OCI-LY7 (cell line): Measurements from ENCODE around the gene ELOVL7. TPM values are rescaled to one million over a fixed set of nuclear protein-coding genes. Genes with fewer than 3 reads are reported as not detected.

Experiments used
- BruUV-seq: library from RNA; stranded (reverse); fragments of 400-500 nt; replicated peaks from 2 replicates; lab custom pipeline; 2021; lab: Mats Ljungman, UMichigan
- CTCF ChIA-PET: fragments of 300-600 bp; sonication (Branson Sonifier 250); formaldehyde crosslinking; loops from one replicate; lab custom pipeline; 2022; ENCODE audit warnings: antibody characterized with exemption; ENCODE audit not compliant: unreplicated experiment; lab: Charles Lee
- POLR2A ChIA-PET: fragments of 300-600 bp; sonication (Branson Sonifier 250); formaldehyde crosslinking; loops from one replicate; lab custom pipeline; 2022; ENCODE audit warnings: antibody characterized with exemption; lab: Charles Lee
- DNase-seq: peaks from one replicate; pipeline ENCODE4 v3.0.0-alpha.2; 2015; ENCODE audit warnings: low spot score
- H2AFZ ChIP-seq: fragments of 200-600 bp; sonication (generic), shearing (Covaris generic); 2 replicates; pipeline ENCODE4 v1.6.1; 2014; ENCODE audit warnings: mild to moderate bottlenecking, antibody characterized with exemption, low read length, moderate library complexity
- H3K27ac ChIP-seq: fragments of 200-600 bp; sonication (generic); 2 replicates; pipeline ENCODE4 v1.5.1; 2014; ENCODE audit warnings: mixed run types, low read depth, mild to moderate bottlenecking, moderate library complexity, low read length, inconsistent platforms; ENCODE audit not compliant: poor library complexity, severe bottlenecking
- H3K36me3 ChIP-seq: fragments of 200-600 bp; sonication (generic); 2 replicates; pipeline ENCODE4 v1.6.1; 2014; ENCODE audit warnings: mild to moderate bottlenecking, antibody characterized with exemption, low read length, moderate library complexity, mixed read lengths; ENCODE audit not compliant: insufficient read depth
- H3K4me1 ChIP-seq: fragments of 200-600 bp; sonication (generic); 2 replicates; pipeline ENCODE4 v1.5.1; 2014; ENCODE audit warnings: mild to moderate bottlenecking, low read length; ENCODE audit not compliant: insufficient read depth, poor library complexity, severe bottlenecking
- H3K4me2 ChIP-seq: fragments of 200-600 bp; sonication (generic); 2 replicates; pipeline ENCODE4 v1.6.1; 2014; ENCODE audit warnings: mild to moderate bottlenecking, low read length
- H3K4me3 ChIP-seq: fragments of 200-600 bp; sonication (generic); 2 replicates; pipeline ENCODE4 v1.5.1; 2014; ENCODE audit warnings: mild to moderate bottlenecking, low read depth, low read length; ENCODE audit not compliant: poor library complexity, severe bottlenecking
- H3K79me2 ChIP-seq: fragments of 200-600 bp; sonication (generic); 2 replicates; pipeline ENCODE4 v1.6.1; 2016; ENCODE audit warnings: low read depth, mild to moderate bottlenecking, low read length, moderate library complexity, mixed read lengths; ENCODE audit not compliant: insufficient read depth
- H3K9me2 ChIP-seq: fragments of 200-600 bp; sonication (generic); 2 replicates; pipeline ENCODE4 v1.6.1; 2016; ENCODE audit warnings: mild to moderate bottlenecking, low read length, mixed read lengths; ENCODE audit not compliant: insufficient read depth
- H3K9me3 ChIP-seq: fragments of 200-600 bp; sonication (generic); 2 replicates; pipeline ENCODE4 v1.6.1; 2014; ENCODE audit warnings: mild to moderate bottlenecking, mixed run types, low read length, mixed read lengths
- H4K20me1 ChIP-seq: fragments of 200-600 bp; sonication (generic); 2 replicates; pipeline ENCODE4 v1.6.1; 2014; ENCODE audit warnings: mild to moderate bottlenecking, antibody characterized with exemption, low read length, moderate library complexity, mixed read lengths; ENCODE audit not compliant: insufficient read depth
- CTCF ChIP-seq: fragments of 200-600 bp; sonication (generic); conservative IDR thresholded peaks from 2 replicates; pipeline ENCODE4 v1.5.1; 2014; ENCODE audit warnings: mild to moderate bottlenecking, antibody characterized with exemption, low read length, moderate library complexity, mixed read lengths
- EZH2phosphoT487 ChIP-seq: fragments of 200-600 bp; sonication (generic); IDR thresholded peaks from 2 replicates; pipeline ENCODE4 v1.6.1; 2018; ENCODE audit warnings: low read depth, borderline replicate concordance, mild to moderate bottlenecking, mixed run types, antibody characterized with exemption, low read length, moderate library complexity, mixed read lengths
- intact Hi-C: fragments of 100-400 bp; cut with micrococcal nuclease; formaldehyde crosslinking; loops from one replicate; pipeline ENCODE4 v1.10.0; 2022; ENCODE audit not compliant: unreplicated experiment
- total RNA-seq, 2 experiments: library from RNA; depleted of rRNA in 1 of 2; stranded (reverse); fragments of >200 nt in 1 of 2; shearing (Covaris generic) in 1 of 2; gene quantifications; 2 replicates each; pipeline ENCODE4 v1.2.3, GENCODE V29; 2014 to 2022

Gene ELOVL7
- total RNA-seq, 2 experiments from 2014 or later = 0.03 TPM; not detected in 1

GRCh38 chr5:60803712-60804111 lies 40.4 kb downstream of the ELOVL7 start:
- no peak overlapping the region for H3K4me2 ChIP-seq
- H3K9me3 ChIP-seq = no peaks in the 10 kb centered on the region
- no peak for DNase-seq
- H3K79me2 ChIP-seq = no peaks in the 10 kb centered on the region
- H2AFZ ChIP-seq = no peak overlapping the region
- no peak overlapping the region for H3K4me3 ChIP-seq
- intact Hi-C loops = no loop called here
- ChIA-PET POLR2A (no interaction called here), CTCF (no interaction called here)
- H3K4me1 ChIP-seq = no peaks in the 10 kb centered on the region
- H3K9me2 ChIP-seq = no peaks in the 10 kb centered on the region
- BruUV-seq = no TSS peak
- TF ChIP-seq EZH2phosphoT487 = no peak
- TF ChIP-seq CTCF = no peak
- no peaks in the 10 kb centered on the region for H3K36me3 ChIP-seq
- H4K20me1 ChIP-seq = no peaks in the 10 kb centered on the region
- no peak overlapping the region for H3K27ac ChIP-seq

GRCh38 chr5:60802986-60803385 lies 41.1 kb downstream of the ELOVL7 start:
- H3K27ac ChIP-seq = no peak overlapping the region
- CTCF ChIA-PET = no interaction called here

GRCh38 chr5:60802226-60802625 lies 41.8 kb downstream of the ELOVL7 start:
- intact Hi-C loops = no loop called here
- POLR2A ChIA-PET = no interaction called here
- H3K27ac ChIP-seq = no peak overlapping the region

More at GRCh38 chr5:60802986-60803385, 41.1 kb downstream of the ELOVL7 start:
- intact Hi-C loops = no loop called here
- no peaks in the 10 kb centered on the region for H3K36me3 ChIP-seq
- no peak overlapping the region for H3K4me2 ChIP-seq
- no peak for DNase-seq
- H3K9me3 ChIP-seq = no peaks in the 10 kb centered on the region
- TF ChIP-seq CTCF = no peak
- no peak for TF ChIP-seq EZH2phosphoT487
- POLR2A ChIA-PET = no interaction called here
- H3K79me2 ChIP-seq = no peaks in the 10 kb centered on the region
- H2AFZ ChIP-seq = no peak overlapping the region
- no peaks in the 10 kb centered on the region for H3K9me2 ChIP-seq
- no TSS peak for BruUV-seq
- H4K20me1 ChIP-seq = no peaks in the 10 kb centered on the region
- H3K4me3 ChIP-seq = no peak overlapping the region
- no peaks in the 10 kb centered on the region for H3K4me1 ChIP-seq

More at GRCh38 chr5:60802226-60802625, 41.8 kb downstream of the ELOVL7 start:
- no peak for TF ChIP-seq EZH2phosphoT487
- TF ChIP-seq CTCF = no peak
- CTCF ChIA-PET = no interaction called here
- no peaks in the 10 kb centered on the region for H3K9me2 ChIP-seq
- no peak overlapping the region for H2AFZ ChIP-seq
- H3K4me1 ChIP-seq = no peaks in the 10 kb centered on the region
- H3K4me2 ChIP-seq = no peak overlapping the region
- H4K20me1 ChIP-seq = no peaks in the 10 kb centered on the region
- H3K4me3 ChIP-seq = no peak overlapping the region
- BruUV-seq = no TSS peak
- DNase-seq = no peak
- no peaks in the 10 kb centered on the region for H3K9me3 ChIP-seq
- no peaks in the 10 kb centered on the region for H3K36me3 ChIP-seq
- H3K79me2 ChIP-seq = no peaks in the 10 kb centered on the region
